Gastrocnemius medialis (tissue), 4 donors: ENCODE measurements around the gene PEAK1.

Experiments
- CTCF ChIP-seq, 5 experiments: fragments of 450-650 bp in 3 of 5; fragments of 200-600 bp in 2 of 5; sonication (generic) in 2 of 5; IDR thresholded peaks in 4 of 5; conservative IDR thresholded peaks in 1 of 5; 1 replicate in 4 of 5; 2 replicates in 1 of 5; pipeline ENCODE4 v1.5.1; 2016 to 2019; ENCODE audit warnings: antibody characterized with exemption in 5 of 5, mild to moderate bottlenecking in 3 of 5, moderate library complexity in 3 of 5
- POLR2A ChIP-seq, 2 donors: fragments of 450-650 bp; IDR thresholded peaks; one replicate each; pipeline ENCODE4 v1.6.1; 2017; ENCODE audit warnings: antibody characterized with exemption in 2 of 2, mild to moderate bottlenecking in 2 of 2, moderate library complexity in 2 of 2

- TF ChIP-seq CTCF (IDR thresholded peaks at IDR 0.05 in 4 of 5, conservative IDR thresholded peaks at IDR 0.05 in 1 of 5) (no peak), POLR2A (IDR thresholded peaks at IDR 0.05) (no peak)
These were observed 352.1 kb downstream of the PEAK1 start for GRCh38 chr15:77067691-77068367.
